ENCODE data around the gene PSMG4.

PSMG4 gene

DNA sequence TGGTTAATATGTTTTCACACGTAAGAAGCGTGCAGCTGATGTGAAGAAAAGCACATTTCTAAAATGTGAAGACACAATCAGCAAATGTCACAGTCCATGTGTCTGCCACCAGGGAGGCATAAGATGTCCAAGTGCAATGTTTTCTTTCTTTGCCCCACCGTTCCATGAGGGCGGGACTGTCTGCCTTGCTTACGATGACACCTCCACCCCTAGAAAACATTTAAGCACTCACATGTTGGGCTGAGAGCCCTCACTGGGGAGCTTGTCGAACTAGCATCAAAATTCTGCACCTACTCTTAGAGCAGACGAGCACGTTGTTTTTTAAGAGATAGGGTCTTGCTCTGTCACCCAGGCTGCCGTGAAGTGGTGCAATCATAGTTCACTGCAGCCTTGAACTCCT is 57.6 kb downstream of the PSMG4 start:
- TF ChIP-seq GATA3 (IDR thresholded peaks at IDR 0.05; ENCODE audit: low read depth, low read length) (no peak), GATA2 (IDR thresholded peaks at IDR 0.05; ENCODE audit: low read depth, low read length) (no peak)

- TF ChIP-seq GATA3 (IDR thresholded peaks at IDR 0.05; ENCODE audit: low read depth, low read length) (no peak), GATA2 (IDR thresholded peaks at IDR 0.05; ENCODE audit: low read depth, low read length) (no peak)
Measured at GRCh38 chr6:3316818-3317217, 58.1 kb downstream of the PSMG4 start.

All from SH-SY5Y (cell line).